ENCODE data around the gene ANKRD30B. TPM values are rescaled to one million over a fixed set of nuclear protein-coding genes. Genes with fewer than 3 reads are reported as not detected.
"Not testable (repeated sequence)": the region's sequence is repeated elsewhere in the genome, so short reads cannot be mapped to it uniquely, and the experiment has no call there.

ANKRD30B gene
- polyA plus RNA-seq, 2 of the 4 experiments (the other 2 are of a cell fraction), result not detected

DNA sequence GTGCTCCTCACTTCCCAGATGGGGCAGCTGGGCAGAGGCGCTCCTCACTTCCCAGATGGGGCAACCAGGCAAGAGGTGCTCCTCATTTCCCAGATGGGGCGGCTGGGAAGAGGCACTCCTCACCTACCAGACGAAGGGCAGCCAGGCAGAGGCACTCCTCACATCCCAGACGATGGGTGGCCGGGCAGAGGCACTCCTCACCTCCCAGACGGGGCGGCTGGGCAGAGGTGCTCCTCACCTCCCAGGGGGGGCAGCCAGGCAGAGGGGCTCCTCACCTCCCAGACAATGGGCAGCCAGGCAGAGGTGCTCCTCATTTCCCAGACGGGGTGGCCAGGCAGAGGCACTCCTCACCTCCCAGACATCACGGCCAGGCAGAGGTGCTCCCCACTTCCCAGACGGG lies 110.5 kb downstream of the ANKRD30B start:
- H3K4me1 ChIP-seq; H3K4me3 ChIP-seq; DNase-seq (ENCODE audit: low read depth in 1 of 2, low spot score in 1 of 2); CTCF ChIA-PET; H3K27ac ChIP-seq; ATAC-seq; H3K9me3 ChIP-seq; FAIRE-seq; POLR2A ChIA-PET; H3K4me2 ChIP-seq: not testable (repeated sequence)
- no CpG with 5 or more reads among the region's 10 CpGs for WGBS (ENCODE audit: missing lambda C conversion rate)

DNA sequence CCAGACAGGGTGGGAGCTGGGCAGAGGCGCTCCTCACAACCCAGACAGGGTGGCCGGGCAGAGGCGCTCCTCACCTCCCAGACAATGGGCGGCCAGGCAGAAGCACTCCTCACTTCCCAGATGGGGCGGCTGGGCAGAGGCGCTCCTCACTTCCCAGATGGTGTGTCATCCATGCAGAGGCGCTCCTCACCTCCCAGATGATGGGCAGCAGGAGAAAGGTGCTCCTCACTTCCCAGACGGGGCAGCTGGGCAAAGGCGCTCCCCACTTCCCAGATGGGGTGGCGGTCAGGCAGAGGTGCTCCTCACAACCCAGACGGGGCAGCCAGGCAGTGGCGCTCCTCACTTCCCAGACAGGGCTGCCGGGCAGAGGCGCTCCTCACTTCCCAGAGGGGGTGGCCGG lies 112.0 kb downstream of the ANKRD30B start:
- POLR2A ChIA-PET; DNase-seq (ENCODE audit: low read depth in 1 of 2, low spot score in 1 of 2); H3K4me1 ChIP-seq; ATAC-seq; CTCF ChIA-PET; H3K4me2 ChIP-seq; FAIRE-seq; H3K4me3 ChIP-seq; H3K9me3 ChIP-seq; H3K27ac ChIP-seq: not testable (repeated sequence)
- WGBS (ENCODE audit: missing lambda C conversion rate), result no CpG with 5 or more reads among the region's 15 CpGs

DNA sequence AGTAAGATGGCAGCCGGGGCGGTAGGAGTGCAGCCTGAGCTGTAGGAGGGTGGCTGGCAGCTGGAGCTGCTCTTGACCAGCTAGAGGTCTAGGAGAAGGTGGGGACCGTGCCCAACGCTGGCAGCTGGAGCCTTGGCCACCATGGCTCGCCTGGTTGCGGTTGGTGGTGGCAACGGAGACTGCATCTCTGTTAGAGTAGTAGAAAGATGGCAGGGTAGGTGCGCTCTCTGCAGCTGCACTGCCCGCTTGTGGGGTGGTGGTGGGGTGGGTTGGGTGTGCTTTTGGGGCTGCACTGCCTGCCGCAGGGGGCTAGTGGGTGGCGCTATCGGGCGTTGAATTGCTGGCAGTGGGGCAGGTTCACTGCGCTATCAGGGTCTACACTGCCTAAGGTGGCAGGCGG lies 118.5 kb downstream of the ANKRD30B start:
- 10% methylated on average over 2 of the region's 15 CpGs for WGBS (ENCODE audit: missing lambda C conversion rate)
- H3K4me3 ChIP-seq; POLR2A ChIA-PET; H3K9me3 ChIP-seq; H3K4me1 ChIP-seq; ATAC-seq; DNase-seq (ENCODE audit: low read depth in 1 of 2, low spot score in 1 of 2); FAIRE-seq; H3K4me2 ChIP-seq; CTCF ChIA-PET; H3K27ac ChIP-seq: not testable (repeated sequence)

- CTCF ChIA-PET; ATAC-seq; H3K27ac ChIP-seq; H3K4me2 ChIP-seq; H3K4me3 ChIP-seq; FAIRE-seq; DNase-seq (ENCODE audit: low read depth in 1 of 2, low spot score in 1 of 2); H3K4me1 ChIP-seq; H3K9me3 ChIP-seq; POLR2A ChIA-PET: not testable (repeated sequence)
- 60% methylated on average over 1 of the region's 4 CpGs for WGBS (ENCODE audit: missing lambda C conversion rate)
Measured at GRCh38 chr18:14867988-14868387, 120.0 kb downstream of the ANKRD30B start.

DNA sequence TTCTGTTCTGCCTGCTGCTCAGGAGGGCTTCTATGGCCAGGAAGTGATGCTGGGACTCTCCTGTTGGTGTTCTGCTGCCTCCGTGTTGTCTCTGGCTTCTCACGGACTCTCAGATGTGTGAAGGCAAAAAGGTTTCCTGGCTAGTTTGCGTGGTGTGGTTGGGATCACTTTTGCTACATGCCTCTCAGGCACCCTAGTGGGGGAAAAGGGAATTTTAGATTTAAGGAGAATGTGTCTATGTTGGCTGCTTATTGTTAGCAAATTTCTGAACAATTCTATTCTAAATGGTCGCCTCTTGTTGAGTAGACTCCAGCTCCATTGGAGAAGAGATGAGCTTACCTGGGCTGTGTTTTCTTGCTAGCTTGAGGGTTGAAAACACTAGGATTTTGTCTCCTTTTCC lies 120.9 kb downstream of the ANKRD30B start:
- 0% methylated on average over 2 of the region's 4 CpGs for WGBS (ENCODE audit: missing lambda C conversion rate)
- FAIRE-seq, result not testable (repeated sequence)

GRCh38 chr18:14878826-14879225 lies 130.9 kb downstream of the ANKRD30B start:
- H3K9me3 ChIP-seq; DNase-seq (ENCODE audit: low read depth in 1 of 2, low spot score in 1 of 2); ATAC-seq; H3K4me3 ChIP-seq; H3K4me1 ChIP-seq; CTCF ChIA-PET; FAIRE-seq; H3K27ac ChIP-seq; POLR2A ChIA-PET; H3K4me2 ChIP-seq: not testable (repeated sequence)
- WGBS (ENCODE audit: missing lambda C conversion rate), result 20% methylated on average over 4 of the region's 14 CpGs

More for the DNA sequence above, 120.9 kb downstream of the ANKRD30B start:
- ATAC-seq; H3K27ac ChIP-seq; DNase-seq (ENCODE audit: low read depth in 1 of 2, low spot score in 1 of 2); CTCF ChIA-PET; H3K4me3 ChIP-seq; POLR2A ChIA-PET; H3K4me1 ChIP-seq; H3K4me2 ChIP-seq; H3K9me3 ChIP-seq: not testable (repeated sequence)

- Histone ChIP-seq H3K27ac (no peak overlapping the region), H3K4me1 (no peaks in the 10 kb centered on the region), H3K9me3 (no peaks in the 10 kb centered on the region), H3K4me3 (no peak overlapping the region), H3K4me2 (no peak overlapping the region)
- ChIA-PET CTCF (no interaction called here), POLR2A (no interaction called here)
- WGBS (ENCODE audit: missing lambda C conversion rate), result 56% methylated on average over 1 of the region's 1 CpG
- FAIRE-seq (no peak), ATAC-seq (no peak), DNase-seq (ENCODE audit: low read depth in 1 of 2, low spot score in 1 of 2) (no peak)
- TF ChIP-seq HDAC2 (IDR thresholded peaks at IDR 0.05) (no peak), MAFK (IDR thresholded peaks at IDR 0.05; ENCODE audit: partially characterized antibody) (peak; percentile 37)
Measured at GRCh38 chr18:14900435-14900834, 152.5 kb downstream of the ANKRD30B start.

Small RNAs within 50 kb of the gene (small RNA-seq; reads per million reads assigned to genes)
- gene MIR3156-2 (0 reads per million in 6 experiments), gene RNU6-1210P (0 reads per million in 6 experiments)

Other genes starting within 250 kb of the ANKRD30B start
- not detected in 2 replicates for gene POTEC, start 204.6 kb upstream of the ANKRD30B start, polyA plus RNA-seq (2011; rRNA removed)
- not detected in 3 replicates for gene POTEC, start 204.6 kb upstream of the ANKRD30B start, polyA plus RNA-seq (2017; fragmentation: RNase III; extraction: RNeasy Plus Mini Kit Qiagen cat#74134 plus additional on column Dnase treatment)

Measured in A549 (cell line).